Stimulated activated CD4-positive, alpha-beta T cell treated with anti-CD3 and anti-CD28 coated beads, Interleukin-1b, Interleukin-23, amount 100 ng/mL, for 4 hours (primary cell): ENCODE measurements around the gene KCNH5.

Experiments used
- DNase-seq, 2 donors: peaks; one replicate each; pipeline ENCODE4 v3.0.0-alpha.2; 2020; ENCODE audit warnings: low read depth in 2 of 2

Gene KCNH5

GRCh38 chr14:62739647-62740046 is 305.6 kb downstream of the KCNH5 start:
- DNase-seq: no peak

GRCh38 chr14:62736048-62737043 is 308.9 kb downstream of the KCNH5 start:
- no peak for DNase-seq

- DNase-seq: no peak
Measured at GRCh38 chr14:62734831-62735230, 310.4 kb downstream of the KCNH5 start.

- no peak for DNase-seq
Measured at GRCh38 chr14:62722406-62722805, 322.9 kb downstream of the KCNH5 start.

GRCh38 chr14:62718629-62719028 is 326.6 kb downstream of the KCNH5 start:
- DNase-seq: no peak

GRCh38 chr14:62711351-62712023 is 333.8 kb downstream of the KCNH5 start:
- DNase-seq: no peak

GRCh38 chr14:62710811-62711210 is 334.4 kb downstream of the KCNH5 start:
- DNase-seq: no peak

- DNase-seq: no peak
Measured at GRCh38 chr14:62709773-62710172, 335.5 kb downstream of the KCNH5 start.

- no peak for DNase-seq
Measured at GRCh38 chr14:62706217-62706616, 339.0 kb downstream of the KCNH5 start.

- no peak for DNase-seq
Measured at GRCh38 chr14:62697461-62697860, 347.8 kb downstream of the KCNH5 start.

- DNase-seq: no peak
Measured at GRCh38 chr14:62696929-62697328, 348.3 kb downstream of the KCNH5 start.

GRCh38 chr14:62696331-62696924 is 348.8 kb downstream of the KCNH5 start:
- DNase-seq: no peak

- no peak for DNase-seq
Measured at GRCh38 chr14:62694075-62694474, 351.2 kb downstream of the KCNH5 start.

GRCh38 chr14:62692490-62693106 is 352.7 kb downstream of the KCNH5 start:
- DNase-seq: no peak

GRCh38 chr14:62691647-62692489 is 353.4 kb downstream of the KCNH5 start:
- no peak for DNase-seq

- no peak for DNase-seq
Measured at GRCh38 chr14:62689733-62690132, 355.5 kb downstream of the KCNH5 start.

- no peak for DNase-seq
Measured at GRCh38 chr14:62687818-62688217, 357.4 kb downstream of the KCNH5 start.

- DNase-seq: no peak
Measured at GRCh38 chr14:62684376-62684775, 360.9 kb downstream of the KCNH5 start.

GRCh38 chr14:62682208-62682607 is 363.1 kb downstream of the KCNH5 start:
- no peak for DNase-seq

- no peak for DNase-seq
Measured at GRCh38 chr14:62674563-62675237, 370.6 kb downstream of the KCNH5 start.
